ENCODE data around the gene CABLES1.

CABLES1 gene

GRCh38 chr18:23162473-23162872 lies 27.2 kb downstream of the CABLES1 start:
- H3K4me3 ChIP-seq (ENCODE audit: low read depth, low read length) = no peak overlapping the region
- DNase-seq (ENCODE audit: low read depth) = no peak
- TF ChIP-seq, protein P1, sequence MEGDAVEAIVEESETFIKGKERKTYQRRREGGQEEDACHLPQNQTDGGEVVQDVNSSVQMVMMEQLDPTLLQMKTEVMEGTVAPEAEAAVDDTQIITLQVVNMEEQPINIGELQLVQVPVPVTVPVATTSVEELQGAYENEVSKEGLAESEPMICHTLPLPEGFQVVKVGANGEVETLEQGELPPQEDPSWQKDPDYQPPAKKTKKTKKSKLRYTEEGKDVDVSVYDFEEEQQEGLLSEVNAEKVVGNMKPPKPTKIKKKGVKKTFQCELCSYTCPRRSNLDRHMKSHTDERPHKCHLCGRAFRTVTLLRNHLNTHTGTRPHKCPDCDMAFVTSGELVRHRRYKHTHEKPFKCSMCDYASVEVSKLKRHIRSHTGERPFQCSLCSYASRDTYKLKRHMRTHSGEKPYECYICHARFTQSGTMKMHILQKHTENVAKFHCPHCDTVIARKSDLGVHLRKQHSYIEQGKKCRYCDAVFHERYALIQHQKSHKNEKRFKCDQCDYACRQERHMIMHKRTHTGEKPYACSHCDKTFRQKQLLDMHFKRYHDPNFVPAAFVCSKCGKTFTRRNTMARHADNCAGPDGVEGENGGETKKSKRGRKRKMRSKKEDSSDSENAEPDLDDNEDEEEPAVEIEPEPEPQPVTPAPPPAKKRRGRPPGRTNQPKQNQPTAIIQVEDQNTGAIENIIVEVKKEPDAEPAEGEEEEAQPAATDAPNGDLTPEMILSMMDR (IDR thresholded peaks at IDR 0.05; ENCODE audit: low read depth, low read length, missing control alignments) = no peak

DNA sequence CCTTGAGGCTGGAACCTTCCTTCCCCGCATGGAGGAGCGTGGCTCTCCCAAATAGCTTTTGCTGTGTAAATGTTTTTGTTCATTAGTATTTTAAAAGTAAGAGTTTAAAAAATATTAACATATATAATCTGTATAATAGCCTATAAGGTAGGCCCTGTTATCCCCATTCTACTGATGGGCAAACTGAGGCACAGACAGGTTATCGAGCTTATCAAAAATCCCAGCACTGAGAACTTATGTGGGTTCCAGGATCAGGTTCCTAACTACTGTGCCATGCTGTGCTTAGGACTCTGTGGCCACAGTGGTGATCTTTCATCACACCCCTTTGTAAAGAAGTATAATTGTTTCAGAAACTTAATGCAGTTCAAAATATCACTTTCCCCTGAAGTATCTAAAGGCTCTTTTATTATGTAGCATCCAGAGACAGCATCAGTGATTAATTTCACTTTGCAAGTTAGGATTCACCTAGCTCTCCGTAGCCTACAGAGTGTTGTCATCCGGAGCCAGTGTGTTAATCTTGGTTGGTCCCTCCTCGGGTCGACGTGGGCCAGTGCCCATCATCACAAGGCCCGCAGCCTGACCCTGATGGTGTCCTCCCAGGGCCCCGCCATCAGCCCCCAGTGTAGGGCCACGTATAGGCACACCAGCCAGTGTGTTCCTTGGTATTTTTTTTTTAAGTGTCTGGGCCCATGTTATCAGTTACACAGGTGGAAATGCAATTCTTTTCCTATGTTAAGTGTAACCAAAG lies 28.7 kb downstream of the CABLES1 start:
- DNase-seq (ENCODE audit: low read depth) = no peak
- TF ChIP-seq, protein P1 (IDR thresholded peaks at IDR 0.05; ENCODE audit: low read depth, low read length, missing control alignments) = no peak
- H3K4me3 ChIP-seq (ENCODE audit: low read depth, low read length) = no peak overlapping the region

GRCh38 chr18:23165271-23166068 lies 30.2 kb downstream of the CABLES1 start:
- TF ChIP-seq, protein P1 (IDR thresholded peaks at IDR 0.05; ENCODE audit: low read depth, low read length, missing control alignments) = no peak
- no peak overlapping the region for H3K4me3 ChIP-seq (ENCODE audit: low read depth, low read length)

GRCh38 chr18:23166891-23167541 lies 31.7 kb downstream of the CABLES1 start:
- H3K4me3 ChIP-seq (ENCODE audit: low read depth, low read length) = no peak overlapping the region
- TF ChIP-seq, protein P1 (IDR thresholded peaks at IDR 0.05; ENCODE audit: low read depth, low read length, missing control alignments) = no peak
- no peak for DNase-seq (ENCODE audit: low read depth)

More at GRCh38 chr18:23165271-23166068, 30.2 kb downstream of the CABLES1 start:
- no peak for DNase-seq (ENCODE audit: low read depth)

DNA sequence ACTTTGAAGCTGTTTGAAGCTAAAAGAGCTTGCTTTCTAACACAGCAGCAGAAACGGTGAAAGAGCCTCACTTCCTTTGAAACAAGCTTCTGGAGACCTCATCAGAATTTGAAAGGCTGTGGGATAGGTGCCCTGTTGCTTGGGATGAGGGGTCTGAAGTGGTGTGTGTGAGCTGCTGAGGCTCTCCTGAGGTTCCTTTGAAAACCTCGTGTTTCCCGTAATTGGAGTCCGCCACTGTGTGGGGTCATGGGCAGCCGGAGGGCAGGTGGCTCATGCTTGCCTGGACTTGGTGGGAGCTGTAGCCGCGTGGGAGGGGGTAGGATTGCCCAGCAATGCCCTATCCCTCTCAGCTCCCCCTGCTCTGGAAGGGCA lies 34.4 kb downstream of the CABLES1 start:
- TF ChIP-seq, protein P1 (IDR thresholded peaks at IDR 0.05; ENCODE audit: low read depth, low read length, missing control alignments) = no peak
- H3K4me3 ChIP-seq (ENCODE audit: low read depth, low read length) = no peak overlapping the region
- DNase-seq (ENCODE audit: low read depth) = no peak

DNA sequence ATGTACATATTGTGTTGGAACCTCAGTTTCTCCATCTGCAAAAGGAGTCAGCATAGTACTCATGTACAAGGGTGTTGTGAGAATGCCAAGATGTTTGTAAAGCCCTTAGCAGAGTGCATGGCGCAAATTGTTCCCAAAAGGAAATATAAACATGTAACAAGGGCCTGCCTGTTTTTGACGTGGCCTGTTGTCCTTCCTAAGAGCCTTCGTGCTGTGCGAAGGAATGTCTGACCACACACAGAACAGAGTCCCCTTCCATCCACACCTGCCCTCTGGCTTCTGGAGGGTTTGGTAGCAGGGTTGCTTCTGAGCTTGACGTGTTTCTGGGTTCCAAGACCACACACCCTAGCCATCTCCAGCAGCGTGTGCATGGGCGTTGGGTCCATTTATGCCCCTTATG lies 34.9 kb downstream of the CABLES1 start:
- H3K4me3 ChIP-seq (ENCODE audit: low read depth, low read length) = no peak overlapping the region
- DNase-seq (ENCODE audit: low read depth) = no peak
- TF ChIP-seq, protein P1 (IDR thresholded peaks at IDR 0.05; ENCODE audit: low read depth, low read length, missing control alignments) = no peak
